Umbilical cord (tissue), 2 donors: ENCODE data around the gene PRMT1. TPM values are rescaled to one million over a fixed set of nuclear protein-coding genes. Genes with fewer than 3 reads are reported as not detected.
A peak's percentile ranks its signal among the peaks of the same experiment; 100 is the strongest.

Experiments
- DNase-seq: peaks from one replicate; pipeline ENCODE4 v3.0.0-alpha.2; 2015; ENCODE audit warnings: low spot score
- total RNA-seq: library from RNA; depleted of rRNA; stranded (reverse); fragments of >200 nt; gene quantifications from one replicate; pipeline ENCODE4 v1.2.3, GENCODE V29; 2014; ENCODE audit warnings: low replicate concordance; ENCODE audit not compliant: insufficient read depth

Gene PRMT1
- total RNA-seq, 1 donor from 2014 or later, result 137 TPM

GRCh38 chr19:49687566-49688316 is 10.7 kb downstream of the PRMT1 start:
- no peak for DNase-seq

- no peak for DNase-seq
Observed at GRCh38 chr19:49688531-49689132, 11.6 kb downstream of the PRMT1 start.

- DNase-seq, result peak; percentile 22
Observed at GRCh38 chr19:49689133-49690078, 12.3 kb downstream of the PRMT1 start, which contains the start of gene ADM5. Gene ADM5, plus strand, starts transcription at chr19:49689594. Its CDS starts 244 bp downstream, at chr19:49689838.

DNA sequence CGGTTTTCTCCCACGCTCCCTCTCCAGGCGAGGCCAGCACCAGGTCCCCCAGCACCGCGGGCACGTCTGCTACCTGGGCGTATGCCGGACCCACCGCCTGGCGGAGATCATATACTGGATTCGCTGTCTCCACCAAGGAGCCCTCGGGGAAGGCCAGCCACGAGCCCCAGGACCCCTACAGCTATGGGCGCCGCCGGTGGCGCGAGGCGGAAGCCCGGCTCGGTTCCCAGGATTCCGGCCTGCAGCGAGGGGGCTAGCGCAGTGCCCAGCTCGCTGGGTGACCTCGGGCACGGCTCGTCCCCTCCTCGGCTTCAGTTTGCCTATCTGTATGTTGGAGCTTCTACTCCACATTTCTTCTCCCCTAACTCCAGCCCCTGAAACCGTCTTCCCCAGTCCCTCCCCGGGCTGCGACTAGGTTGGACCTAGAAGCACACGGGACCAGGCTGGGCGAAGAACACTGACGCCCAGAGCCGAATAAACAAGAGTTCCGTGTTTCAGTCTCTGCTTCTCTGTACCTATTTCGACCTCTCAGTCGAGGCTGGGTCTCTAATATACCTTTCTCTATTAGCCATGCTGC is 13.1 kb downstream of the PRMT1 start:
- DNase-seq, result no peak

GRCh38 chr19:49690656-49691242 is 13.7 kb downstream of the PRMT1 start, which contains the start of gene CPT1C:
Gene CPT1C, plus strand, starts transcription at chr19:49691116. Its CDS starts 1,137 bp downstream, at chr19:49692253.
- DNase-seq, result peak; percentile 90

DNA sequence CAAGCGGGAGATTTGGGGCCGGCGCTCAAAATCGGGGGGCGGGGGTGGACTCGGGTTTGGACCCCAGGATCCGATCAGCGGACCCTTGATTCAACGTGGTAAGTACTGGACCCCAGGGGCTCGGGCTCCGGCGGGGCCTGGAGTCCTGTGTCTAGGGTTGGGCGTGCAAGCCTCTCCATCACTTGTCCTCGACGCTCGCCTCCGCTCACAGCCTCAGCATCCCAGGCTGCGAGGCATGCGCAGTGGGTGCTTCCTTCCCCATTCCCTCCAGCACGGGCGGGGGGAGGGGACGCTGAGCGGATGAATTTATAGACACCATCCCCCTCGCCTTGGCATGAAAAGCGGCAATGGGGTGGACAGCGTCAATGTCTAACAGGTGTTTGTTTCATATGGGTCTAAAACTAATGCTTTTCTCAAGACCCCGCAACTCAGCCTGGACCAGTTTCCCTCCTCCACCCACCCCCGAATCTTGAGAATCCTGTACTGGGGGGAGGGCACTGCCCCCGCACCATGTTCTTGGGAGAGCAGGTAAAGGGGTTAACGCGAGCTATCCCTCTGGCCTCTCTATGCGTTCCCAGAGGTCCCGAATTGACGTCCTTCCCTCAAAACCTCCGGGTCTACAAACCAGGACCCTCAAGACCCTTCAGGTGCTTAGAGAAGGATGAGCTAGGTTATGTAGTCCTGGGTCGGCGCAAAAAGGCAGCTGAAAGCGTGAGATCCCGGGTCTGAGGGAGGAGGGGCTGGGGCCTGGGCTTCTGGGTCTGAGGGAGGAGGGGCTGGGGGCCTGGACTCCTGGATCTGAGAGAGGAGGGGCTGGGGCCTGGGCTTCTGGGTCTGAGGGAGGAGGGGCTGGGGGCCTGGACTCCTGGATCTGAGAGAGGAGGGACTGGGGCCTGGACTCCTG is 14.4 kb downstream of the PRMT1 start:
- peak; percentile 83 for DNase-seq

- no peak for DNase-seq
Observed at GRCh38 chr19:49692147-49692506, 15.1 kb downstream of the PRMT1 start.

DNA sequence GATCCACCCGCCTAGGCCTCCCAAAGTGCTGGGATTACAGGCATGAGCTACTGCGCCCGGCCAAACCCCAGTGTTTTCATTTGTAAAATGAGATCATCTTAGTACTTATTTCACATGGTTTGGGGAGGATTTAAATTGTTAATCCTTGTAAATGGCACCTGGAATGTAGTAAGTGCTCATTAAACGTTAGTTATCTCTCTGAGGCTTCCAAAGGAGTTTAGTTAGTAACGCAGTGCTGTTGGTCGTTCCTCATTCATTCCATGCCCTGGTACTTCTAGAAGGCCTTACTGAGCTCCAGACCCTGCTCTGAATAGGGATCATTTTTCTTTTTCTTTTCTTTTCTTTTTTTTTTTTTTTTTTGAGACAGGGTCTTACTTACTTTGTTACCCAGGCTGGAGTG is 19.0 kb downstream of the PRMT1 start:
- DNase-seq, result no peak

GRCh38 chr19:49696865-49697264 is 19.8 kb downstream of the PRMT1 start:
- DNase-seq, result no peak

DNA sequence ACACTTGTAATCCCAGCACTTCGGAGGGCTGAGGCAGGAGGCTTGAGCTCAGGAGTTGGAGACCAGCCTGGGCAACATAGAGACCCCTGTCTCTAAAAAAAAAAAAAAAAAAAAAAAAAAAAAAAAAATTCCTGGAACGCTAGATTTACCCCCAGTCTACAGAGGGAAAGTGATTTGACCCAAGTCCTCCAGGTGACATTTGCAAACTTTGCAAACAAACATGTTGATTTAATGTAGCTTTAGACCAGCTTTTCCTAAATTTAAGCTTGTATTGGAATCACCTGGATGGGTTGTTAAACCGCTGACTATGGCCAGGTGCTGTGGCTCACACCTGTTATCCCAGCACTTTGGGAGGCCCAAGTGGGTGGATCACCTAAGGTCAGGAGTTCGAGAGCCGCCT is 22.3 kb downstream of the PRMT1 start:
- no peak for DNase-seq

GRCh38 chr19:49700563-49700962 is 23.5 kb downstream of the PRMT1 start:
- DNase-seq, result no peak

DNA sequence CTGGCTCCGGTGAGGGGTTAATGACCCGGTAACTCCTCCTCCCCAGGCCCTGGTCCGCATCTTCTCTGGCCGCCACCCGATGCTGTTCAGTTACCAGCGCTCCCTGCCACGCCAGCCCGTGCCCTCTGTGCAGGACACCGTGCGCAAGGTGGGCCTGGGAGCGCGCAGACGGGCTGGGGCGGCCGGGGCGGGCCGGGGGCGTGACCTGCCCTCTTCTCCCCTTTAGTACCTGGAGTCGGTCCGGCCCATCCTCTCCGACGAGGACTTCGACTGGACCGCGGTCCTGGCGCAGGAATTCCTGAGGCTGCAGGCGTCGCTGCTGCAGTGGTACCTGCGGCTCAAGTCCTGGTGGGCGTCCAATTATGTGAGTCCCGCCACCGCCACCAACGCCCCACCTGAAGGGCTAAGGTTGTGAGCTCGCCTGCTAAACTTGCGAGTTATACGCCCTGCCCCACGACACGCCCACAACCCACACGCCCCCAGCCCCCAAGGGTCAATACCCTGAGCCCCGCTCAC is 24.3 kb downstream of the PRMT1 start:
- no peak for DNase-seq

DNA sequence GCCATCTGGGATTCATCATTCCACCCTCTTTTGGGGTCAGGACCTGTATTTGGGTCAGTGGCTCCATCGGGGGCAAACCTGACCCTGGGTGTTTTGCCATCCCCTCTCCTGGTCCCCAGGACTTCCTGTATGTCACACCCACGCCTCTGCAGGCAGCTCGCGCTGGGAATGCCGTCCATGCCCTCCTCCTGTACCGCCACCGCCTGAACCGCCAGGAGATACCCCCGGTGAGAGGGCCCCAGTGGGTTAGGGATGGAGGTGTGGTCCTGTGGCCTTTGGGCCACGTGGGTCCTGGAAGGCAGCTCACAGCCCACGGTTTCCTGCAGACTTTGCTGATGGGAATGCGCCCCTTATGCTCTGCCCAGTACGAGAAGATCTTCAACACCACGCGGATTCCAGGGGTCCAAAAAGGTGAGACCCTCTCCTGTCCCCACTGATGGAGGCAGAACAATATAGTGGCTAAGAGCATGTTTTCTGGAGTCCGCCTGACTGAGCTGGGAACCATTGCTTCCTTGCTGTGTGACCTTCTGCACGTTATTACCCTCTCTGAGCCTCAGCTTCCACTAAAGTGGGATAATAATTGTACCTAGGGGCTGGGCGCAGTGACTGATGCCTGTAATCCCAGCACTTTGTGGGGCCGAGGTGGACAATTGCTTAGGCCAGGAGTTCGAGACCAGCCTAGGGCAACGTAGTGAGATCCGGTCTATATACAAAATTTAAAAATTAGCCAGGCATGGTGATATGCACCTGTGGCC is 28.0 kb downstream of the PRMT1 start:
- DNase-seq, result no peak

- no peak for DNase-seq
Observed at GRCh38 chr19:49705919-49706318, 28.8 kb downstream of the PRMT1 start.

DNA sequence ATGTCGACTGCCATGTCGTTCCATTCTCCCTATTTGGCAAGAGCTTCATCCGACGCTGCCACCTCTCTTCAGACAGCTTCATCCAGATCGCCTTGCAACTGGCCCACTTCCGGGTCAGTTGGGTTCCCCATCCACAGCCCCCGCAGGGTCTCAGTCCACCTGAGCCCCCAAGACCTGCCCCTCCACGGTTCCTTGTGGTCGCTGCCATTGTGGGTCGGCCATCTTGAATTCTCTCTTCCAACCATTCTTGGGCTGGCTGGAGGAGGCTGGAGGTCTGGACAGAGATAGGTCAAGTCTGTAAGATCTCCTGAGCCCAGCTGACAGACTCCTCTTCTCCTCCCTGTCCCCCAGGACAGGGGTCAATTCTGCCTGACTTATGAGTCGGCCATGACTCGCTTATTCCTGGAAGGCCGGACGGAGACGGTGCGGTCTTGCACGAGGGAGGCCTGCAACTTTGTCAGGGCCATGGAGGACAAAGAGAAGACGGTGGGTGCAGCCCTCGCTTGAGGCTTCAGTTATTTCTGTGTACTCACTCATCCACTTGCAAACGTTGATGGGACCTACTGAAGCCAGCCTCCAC is 33.4 kb downstream of the PRMT1 start:
- DNase-seq, result no peak

GRCh38 chr19:49712397-49712859 is 35.4 kb downstream of the PRMT1 start:
- DNase-seq, result no peak

DNA sequence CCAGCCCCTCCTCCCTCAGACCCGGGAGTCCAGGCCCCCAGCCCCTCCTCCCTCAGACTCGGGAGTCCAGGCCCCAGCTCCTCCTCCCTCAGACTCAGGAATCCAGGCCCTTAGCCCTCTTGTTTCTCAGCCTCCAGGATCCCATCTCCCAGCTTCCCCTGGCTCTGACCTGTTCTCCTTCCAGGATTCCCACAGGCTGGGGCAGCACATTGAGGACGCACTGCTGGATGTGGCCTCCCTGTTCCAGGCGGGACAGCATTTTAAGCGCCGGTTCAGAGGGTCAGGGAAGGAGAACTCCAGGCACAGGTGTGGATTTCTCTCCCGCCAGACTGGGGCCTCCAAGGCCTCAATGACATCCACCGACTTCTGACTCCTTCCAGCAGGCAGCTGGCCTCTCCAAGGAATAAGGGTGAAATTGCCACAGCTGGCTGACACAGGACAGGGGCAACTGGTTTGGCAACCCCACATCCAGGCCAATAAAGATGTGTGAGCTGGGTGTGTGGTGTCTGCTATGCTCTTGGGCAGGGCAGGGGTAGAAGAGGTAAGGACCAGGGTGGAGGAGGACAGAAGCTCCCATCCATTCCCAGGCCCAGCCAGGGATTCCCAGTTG is 36.3 kb downstream of the PRMT1 start:
- no peak for DNase-seq

DNA sequence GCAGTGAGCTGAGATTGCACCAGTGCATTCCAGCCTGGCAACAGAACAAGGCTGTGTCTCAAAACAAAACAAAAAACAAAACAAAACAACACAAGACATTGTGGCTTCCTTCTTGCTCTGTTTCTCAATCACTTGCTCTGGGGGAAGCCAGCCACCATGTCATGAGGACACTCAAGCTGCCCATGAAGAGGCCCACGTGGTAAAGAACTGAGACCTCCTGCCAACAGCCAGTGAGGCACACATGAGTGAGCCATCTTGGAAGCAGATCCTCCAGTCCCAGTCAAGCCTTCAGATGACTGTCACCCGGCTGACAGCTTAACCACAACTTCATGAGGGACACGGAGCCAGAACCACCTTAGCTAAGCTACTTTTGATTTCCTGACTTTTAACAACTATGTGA is 39.1 kb downstream of the PRMT1 start:
- no peak for DNase-seq
